RPMI7951 (cell line): ENCODE data around the gene CASP9. TPM values are rescaled to one million over a fixed set of nuclear protein-coding genes. Genes with fewer than 3 reads are reported as not detected.
"Not testable (repeated sequence)": the region's sequence is repeated elsewhere in the genome, so short reads cannot be mapped to it uniquely, and the experiment has no call there.

Experiments
- DNase-seq: peaks from one replicate; pipeline ENCODE4 v3.0.0-alpha.2; 2012; ENCODE audit warnings: low read depth
- total RNA-seq: library from RNA; depleted of rRNA; stranded (reverse); fragments of >200 nt; shearing (Covaris generic); gene quantifications from 2 replicates; pipeline ENCODE4 v1.2.3, GENCODE V29; 2014

Gene CASP9
- total RNA-seq, 1 experiment from 2014 or later = 8.7 TPM

DNA sequence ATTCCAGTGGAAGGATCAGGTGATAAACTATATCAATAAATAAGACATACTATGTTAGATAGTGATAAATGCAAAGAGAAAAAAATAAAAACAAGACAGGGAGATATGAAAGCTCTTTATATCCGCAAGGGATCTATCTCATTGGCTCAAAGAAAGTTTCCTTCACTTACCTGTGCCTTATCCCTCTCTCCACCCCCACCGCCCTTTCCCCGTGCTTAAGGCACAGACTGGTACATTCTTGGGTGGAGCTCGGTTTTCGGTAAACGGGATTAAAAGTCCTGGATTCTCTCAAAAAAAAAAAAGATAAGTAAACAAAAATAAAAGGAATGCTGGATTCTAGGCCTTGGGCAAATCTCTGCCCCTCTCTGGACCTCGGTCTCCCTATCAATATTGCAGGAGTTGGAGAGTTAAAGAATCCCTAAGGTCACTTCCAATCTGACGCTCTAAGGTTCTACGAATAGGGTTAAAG is 2.0 kb upstream of the CASP9 start:
- no peak for DNase-seq

- DNase-seq = peak; percentile 96
Observed at GRCh38 chr1:15525050-15526020, 1.3 kb upstream of the CASP9 start.

DNA sequence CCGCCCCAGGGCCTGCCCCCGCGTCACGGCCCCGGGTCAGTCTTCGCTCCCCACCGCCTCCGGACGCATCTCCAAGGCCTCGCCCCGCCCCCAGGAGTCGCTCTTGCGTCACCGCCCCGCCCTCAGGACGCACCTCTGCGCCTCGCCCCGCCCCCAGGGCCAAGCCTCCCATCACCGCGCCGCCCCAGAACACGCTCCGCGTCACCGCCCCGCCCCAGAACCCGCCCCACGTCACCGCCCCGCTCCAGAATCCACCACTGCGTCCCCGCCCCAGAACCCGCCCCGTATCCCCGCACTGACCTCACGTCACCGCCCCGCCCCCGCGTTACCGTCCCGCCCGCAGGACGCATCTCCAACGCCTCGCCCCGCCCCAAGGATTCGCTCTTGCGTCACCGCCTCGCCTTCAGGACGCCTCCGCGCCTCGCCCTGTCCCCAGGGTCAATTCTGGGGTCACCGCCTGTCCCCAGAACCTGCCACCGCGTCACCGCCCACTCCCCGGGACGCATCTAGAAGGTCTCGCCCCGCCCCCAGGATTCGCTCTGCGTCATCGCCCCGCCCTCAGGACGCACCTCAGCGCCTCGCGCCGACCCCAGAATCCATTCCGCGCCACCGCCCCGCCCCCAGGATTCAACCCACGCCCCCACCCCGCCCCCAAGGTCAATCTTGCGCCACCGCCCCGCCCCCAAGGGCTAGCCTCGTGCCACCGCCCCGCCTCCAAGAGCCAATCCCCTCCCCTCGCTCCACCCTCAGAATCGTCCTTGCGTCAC is 451 bp upstream of the CASP9 start:
- DNase-seq = peak; percentile 94

DNA sequence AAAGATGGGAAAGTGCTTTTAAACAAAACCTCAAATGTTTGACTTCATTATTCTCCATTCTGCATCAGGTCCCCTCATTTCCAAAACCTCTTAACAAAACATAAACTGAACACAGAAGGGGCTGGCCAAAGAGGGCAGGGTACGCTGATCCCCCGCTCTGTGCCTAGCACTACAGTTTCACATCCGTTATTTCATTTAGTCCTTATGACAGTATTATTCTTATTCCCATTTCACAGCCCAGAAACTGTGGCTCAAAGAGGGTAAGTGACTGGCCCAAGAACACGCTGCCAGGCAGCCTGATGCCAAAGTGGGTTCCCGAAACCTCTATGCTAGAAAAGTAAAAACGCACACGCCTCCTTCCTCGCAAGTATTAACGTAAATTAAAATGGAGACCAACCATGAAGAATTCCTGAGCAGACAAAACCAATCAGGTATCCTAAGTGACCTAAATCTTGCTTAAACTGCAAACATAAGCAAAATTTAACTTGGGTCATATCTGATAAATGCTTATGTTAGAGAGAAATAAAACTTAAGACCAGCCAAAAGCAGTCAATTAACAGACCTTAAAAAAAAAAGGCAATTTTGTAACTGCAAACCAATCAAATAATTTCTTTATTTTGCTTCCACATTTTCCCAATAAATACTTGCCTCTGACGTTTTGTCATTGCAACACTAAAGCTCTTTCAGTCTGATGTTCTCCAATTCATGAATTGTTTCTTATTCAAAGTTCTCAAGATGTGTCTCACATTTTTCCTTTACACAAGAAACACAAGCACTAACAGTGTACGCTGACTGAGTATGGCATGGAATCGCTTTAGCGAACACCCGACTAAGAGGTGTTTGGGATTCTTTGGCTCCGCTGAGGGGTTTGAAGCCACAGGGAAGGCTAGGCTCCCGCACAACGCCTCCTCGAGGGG is 653 bp downstream of the CASP9 start:
- no peak for DNase-seq

DNA sequence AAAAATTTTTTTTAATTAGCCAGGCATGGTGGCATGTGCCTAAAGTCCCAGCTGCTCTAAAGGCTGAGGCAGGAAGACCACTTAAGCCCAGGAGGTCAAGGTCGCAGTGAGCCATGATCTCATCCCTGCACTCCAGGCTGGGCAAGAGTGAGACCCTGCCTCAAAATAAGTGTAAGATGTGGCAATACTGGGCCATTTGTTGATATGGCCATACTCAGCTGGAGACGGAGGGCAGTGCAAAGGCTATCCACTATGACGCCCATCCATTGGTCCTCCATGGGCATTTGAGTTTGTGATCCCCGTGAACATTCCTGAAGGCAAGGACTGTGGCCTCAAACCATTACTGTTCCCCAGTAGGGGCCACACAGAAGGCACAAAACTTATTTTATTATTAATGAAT is 1.5 kb downstream of the CASP9 start:
- DNase-seq = no peak

GRCh38 chr1:15521206-15521906 is 2.7 kb downstream of the CASP9 start:
- not testable (repeated sequence) for DNase-seq

DNA sequence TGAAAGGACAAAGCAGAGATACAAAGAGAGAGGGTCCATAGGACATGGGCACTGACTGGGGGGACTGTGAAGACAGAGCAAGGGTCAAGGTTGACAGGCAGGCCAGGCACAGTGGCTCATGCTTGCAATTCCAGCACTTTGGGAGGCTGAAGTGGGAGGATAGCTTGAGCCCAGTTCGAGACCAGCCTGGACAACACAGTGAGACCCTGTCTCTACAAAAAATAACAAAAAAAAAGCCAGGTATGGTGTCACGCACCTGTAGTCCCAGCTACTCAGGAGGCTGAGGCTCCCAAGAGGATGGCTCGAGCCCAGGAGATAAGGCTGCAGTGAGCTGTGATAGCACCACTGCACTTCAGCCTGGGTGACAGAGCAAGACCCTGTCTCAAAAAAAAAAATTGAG is 4.4 kb downstream of the CASP9 start:
- DNase-seq = no peak

DNA sequence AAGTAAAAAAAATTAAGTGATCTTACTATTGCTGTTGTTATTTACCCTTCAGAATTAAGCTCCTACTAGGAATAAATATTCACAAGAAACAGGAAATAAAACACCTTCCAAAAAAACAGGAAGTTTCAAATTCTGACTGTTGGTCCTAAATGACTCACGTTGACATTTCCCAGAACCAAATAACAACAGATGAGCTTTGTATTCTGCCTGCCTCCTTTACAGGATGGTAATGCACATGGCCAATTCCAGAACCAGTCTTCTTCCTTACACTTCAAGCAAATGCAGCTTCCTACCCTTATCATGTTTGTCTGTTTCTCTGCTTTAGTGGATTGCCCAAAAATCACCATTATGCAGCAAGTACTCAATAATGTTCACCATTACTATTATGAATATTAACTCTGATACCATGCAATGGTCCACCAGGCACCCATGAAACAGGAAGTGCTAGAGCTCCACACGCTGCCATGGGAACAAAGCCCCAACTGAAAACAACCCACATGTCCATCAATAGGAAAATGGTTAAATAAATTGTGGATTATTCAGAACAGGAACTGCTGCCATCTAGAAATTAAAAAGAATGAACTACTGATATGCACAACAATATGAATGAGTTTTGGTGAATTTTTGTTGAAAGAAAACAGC is 8.9 kb downstream of the CASP9 start:
- peak; percentile 36 for DNase-seq

DNA sequence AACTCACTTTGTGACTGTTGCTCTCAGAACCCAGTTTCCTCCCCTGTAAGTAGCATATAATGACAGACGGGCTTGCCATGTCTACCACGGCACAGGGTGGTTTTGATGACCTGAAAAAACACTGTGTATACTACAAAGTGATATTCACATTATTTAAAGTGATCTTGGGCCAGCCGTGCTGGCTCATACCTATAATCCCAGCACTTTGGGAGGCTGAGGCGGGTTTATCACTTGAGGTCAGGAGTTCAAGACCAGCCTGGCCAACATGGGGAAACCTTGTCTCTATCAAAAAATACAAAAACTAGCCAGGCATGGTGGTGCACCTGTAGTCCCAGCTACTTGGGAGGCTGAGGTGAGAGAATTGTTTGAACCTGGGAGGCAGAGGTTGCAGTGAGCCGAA is 9.5 kb downstream of the CASP9 start:
- not testable (repeated sequence) for DNase-seq

GRCh38 chr1:15513919-15514318 is 10.1 kb downstream of the CASP9 start:
- no peak for DNase-seq

- DNase-seq = no peak
Observed at GRCh38 chr1:15513192-15513591, 10.8 kb downstream of the CASP9 start.

DNA sequence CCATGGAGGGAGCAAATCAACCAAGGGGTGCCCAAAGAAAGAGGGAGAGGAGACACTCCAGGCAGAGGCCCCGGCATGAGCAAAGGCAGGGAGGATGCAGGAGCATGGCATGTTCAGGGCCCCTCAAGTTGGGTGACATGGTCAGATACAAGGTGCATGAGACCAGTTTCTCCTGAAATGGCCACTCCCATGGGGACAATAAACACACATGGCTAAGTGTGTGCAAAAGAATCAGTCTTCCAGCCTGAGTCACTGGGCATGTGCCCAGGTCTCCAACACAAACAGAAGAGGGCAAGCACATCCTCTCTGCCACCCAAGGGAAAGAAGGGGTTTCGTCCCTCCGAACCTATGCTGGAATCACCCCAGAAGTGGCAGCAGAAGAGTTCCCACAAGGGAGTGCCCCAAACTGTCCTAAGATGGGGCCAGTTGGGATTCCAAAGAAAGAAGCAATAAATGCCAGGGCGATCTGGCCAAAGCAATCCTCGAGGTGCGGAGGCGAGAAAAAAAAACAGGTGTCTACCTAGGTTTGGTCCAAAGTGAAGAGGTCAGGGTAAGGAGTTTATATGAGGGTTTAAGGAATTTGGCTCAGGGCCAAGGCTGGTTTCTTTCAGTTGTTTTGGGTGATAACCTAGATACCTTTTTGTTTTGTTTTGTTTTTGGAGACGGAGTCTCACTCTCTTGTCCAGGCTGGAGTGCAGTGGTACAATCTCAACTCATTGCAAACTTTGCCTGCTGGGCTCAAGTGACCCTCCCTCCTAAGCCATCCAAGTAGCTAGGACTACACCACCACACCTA is 13.2 kb downstream of the CASP9 start:
- peak; percentile 9 for DNase-seq

- no peak for DNase-seq
Observed at GRCh38 chr1:15509586-15509985, 14.4 kb downstream of the CASP9 start.

DNA sequence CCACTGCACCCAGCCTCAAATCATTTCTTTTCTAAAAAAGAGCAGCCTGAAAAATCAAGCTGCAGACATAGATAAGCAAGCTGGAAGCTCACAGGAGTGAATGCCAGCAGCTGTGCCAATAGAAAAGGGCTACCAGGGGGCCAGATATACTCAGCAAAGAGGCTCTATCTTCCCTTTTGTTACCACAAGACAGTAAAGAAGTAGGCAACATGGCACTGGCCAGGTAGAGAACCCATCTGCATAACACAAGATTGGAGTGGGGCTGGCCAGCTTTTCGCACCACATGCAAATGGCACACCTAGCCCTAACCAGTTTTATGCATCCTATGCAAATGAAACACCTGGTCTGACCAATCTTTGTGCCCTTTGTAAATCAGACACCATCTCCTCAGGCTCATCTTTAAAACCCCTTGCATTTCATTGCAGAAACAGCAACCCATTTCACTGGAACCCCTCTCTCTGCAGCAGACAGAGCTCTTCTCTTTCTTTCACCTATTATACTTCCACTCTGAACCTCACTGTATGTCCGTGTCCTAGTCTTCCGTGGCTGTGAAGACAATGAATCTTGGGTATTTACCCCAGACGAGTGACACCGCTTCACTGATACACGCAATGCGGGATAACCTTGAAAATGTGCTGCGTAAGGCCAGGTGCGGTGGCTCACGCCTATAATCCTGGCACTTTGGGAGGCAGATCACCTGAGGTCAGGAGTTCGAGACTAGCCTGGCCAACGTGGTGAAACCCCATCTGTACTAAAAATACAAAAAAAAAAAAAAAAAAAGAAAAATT is 15.1 kb downstream of the CASP9 start:
- DNase-seq = no peak

DNA sequence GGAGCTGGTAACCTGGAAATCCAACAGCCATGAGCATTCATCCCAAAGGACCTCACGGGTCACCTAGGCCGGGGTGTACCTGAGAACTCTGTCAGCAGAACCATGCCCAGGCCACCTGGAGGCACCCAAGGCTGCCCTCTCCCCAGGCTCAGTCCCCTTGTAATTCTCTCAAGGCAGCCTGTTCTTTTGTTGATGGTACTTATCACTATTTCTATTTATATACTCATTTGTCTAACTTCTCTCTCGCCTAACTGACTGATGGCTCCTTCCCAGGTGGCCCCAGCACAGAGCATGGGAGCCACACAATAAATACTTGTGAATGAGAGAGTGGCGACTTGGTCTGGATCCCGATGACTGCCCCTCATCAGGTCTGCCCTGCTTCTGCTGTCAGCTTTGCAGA is 16.7 kb downstream of the CASP9 start:
- no peak for DNase-seq

GRCh38 chr1:15506831-15507230 is 17.2 kb downstream of the CASP9 start:
- no peak for DNase-seq

- no peak for DNase-seq
Observed at GRCh38 chr1:15504436-15504835, 19.6 kb downstream of the CASP9 start.

DNA sequence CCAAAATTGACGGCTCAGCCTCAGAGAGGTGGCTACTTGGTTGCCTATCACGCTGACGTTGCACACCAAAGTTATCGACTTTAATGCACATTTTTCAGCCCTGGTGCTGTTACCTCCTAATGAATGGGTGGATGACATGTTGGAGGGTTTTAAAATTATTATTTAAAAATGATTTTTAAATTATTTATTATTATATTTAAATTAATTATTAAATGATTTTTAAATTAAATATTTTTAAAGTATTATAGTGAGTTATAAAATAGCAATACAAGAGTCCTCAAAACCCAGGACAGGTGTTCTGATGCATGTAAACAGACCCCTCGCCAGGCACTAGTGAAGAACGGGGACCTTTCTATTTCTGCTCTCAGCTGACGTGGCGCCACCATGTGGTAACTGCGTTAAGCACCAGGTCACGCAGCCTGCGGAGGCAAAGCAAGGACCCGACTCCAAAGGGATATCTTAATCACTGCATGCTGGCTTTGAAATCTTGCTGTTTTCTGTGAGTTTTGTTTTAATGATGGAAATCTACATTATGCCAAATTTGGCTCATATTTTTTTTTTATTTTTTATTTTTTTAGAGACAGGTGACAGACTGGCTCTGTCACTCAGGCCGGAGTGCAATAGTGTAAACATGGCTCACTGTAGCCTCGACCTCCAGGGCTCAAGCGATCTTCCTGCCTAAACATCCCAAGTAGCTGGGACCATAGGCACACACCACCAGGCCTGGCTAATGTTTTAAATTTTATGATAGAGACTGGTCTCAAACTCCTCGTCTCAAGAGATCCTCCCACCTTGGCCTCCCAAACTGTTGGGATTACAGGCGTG is 22.6 kb downstream of the CASP9 start:
- DNase-seq = peak; percentile 43
